Activated CD4-positive, CD25-positive, alpha-beta regulatory T cell treated with anti-CD3 and anti-CD28 coated beads, Interleukin-2, amount 50 U/mL, for 24 hours (primary cell): Measurements from ENCODE around the gene HJURP.
A peak's percentile ranks its signal among the peaks of the same experiment; 100 is the strongest.
"Not testable (repeated sequence)": the region's sequence is repeated elsewhere in the genome, so short reads cannot be mapped to it uniquely, and the experiment has no call there.

Experiments
- ATAC-seq, 2 donors: fragments of 150-1000 bp; cut with Tn5 transposase; one replicate each; pipeline ENCODE4 v1.10.0; 2021; ENCODE audit warnings: mild to moderate bottlenecking in 1 of 2, moderate library complexity in 1 of 2

HJURP gene, protein sequence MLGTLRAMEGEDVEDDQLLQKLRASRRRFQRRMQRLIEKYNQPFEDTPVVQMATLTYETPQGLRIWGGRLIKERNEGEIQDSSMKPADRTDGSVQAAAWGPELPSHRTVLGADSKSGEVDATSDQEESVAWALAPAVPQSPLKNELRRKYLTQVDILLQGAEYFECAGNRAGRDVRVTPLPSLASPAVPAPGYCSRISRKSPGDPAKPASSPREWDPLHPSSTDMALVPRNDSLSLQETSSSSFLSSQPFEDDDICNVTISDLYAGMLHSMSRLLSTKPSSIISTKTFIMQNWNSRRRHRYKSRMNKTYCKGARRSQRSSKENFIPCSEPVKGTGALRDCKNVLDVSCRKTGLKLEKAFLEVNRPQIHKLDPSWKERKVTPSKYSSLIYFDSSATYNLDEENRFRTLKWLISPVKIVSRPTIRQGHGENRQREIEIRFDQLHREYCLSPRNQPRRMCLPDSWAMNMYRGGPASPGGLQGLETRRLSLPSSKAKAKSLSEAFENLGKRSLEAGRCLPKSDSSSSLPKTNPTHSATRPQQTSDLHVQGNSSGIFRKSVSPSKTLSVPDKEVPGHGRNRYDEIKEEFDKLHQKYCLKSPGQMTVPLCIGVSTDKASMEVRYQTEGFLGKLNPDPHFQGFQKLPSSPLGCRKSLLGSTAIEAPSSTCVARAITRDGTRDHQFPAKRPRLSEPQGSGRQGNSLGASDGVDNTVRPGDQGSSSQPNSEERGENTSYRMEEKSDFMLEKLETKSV

DNA sequence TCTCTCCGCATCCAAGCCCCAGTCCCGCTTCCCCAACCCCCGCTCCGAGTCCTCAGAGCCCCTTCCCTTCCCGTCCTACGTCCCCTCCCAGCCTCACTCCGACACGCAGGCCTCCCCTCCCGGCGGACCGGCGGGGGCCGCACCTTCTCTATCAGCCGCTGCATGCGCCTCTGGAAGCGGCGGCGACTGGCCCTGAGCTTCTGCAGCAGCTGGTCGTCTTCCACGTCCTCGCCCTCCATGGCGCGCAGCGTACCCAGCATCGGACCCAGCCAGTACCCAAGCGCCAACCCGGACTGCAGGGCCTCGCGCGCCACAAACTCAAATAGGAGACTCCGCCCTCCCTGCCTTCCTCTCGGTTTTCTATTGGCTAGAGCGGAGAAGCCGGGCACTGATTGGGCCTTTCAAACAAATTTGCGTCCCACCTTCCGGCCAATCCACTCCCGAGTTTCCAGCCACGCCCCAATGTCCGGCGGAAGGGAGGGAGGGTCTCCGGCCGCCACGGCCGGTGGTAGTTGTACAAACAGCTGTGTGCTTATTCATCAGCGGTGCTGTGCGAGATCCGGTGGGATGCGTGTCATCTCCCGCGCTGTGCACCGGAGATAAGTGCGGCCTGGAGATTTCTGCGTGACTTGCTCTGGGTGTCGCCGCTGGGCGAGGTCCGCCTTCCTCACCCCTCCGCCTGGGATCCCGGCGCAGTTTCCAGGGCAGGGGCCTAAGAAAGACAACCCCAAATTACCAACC, at the start of gene HJURP:
HJURP (minus strand) TSS at position 295 of the 741 bp plus-strand sequence; CDS start at position 260, 35 bp downstream.
- ATAC-seq = peak; percentile 95 to 96

DNA sequence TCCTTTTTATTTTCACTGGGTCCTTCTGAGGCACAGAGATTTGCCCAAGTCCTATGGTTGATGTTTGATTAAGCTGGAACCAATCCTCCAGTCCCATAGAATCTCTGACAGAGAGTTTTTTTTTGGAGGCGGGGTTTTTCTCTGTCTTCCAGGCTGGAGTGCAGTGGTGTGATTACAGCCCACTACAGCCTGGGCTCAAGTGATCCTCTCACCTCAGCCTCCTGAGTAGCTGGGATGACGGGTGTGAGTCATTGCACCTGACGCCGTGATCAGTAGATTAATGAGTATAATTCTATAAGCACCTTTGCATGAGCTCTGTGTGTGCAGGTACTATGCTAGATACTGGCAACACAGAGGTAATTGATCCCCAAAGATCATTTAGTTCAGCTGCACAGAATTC, 47.5 kb upstream of the HJURP start:
- ATAC-seq = no peak

DNA sequence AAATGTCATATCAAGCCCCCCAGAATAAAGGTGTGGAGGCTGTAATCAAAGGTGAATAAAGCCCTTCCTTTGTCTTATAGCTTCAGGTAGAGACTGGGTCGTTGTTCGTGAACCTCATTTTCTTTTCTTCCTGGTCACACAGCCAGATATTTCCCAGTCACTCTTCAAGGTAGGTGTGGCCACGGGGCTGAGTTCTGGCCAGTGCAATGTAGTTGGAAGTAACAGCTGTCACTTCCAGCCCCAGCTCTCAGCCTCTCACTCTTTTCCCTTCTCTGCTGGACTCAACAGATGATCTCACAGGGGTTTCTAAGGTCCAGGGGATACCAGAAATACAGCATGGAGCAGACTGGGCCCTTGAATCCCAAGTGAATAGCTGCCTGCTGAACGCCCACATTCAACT, 47.0 kb upstream of the HJURP start:
- ATAC-seq = no peak

- ATAC-seq = not testable (repeated sequence)
Observed at GRCh38 chr2:233896253-233896652, 41.9 kb upstream of the HJURP start.

DNA sequence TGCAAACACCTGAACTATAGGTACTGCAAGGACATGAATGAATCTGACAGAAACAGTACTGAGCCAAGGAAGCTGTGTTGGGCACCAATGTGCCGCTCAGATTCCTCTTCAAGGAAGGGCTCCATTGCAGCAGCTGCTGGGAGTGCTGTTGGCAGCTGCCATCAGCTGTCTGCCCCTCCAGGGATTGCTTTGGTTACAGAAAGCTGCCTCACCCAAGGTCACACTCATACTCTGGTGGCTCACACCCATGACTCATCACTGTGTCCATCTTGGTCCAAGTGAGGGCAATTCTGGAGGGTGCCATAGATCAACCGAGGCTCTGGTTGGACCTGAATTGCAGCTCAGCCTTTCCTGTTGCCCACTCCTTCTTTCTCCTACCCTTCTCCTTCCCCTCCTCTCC, 38.5 kb upstream of the HJURP start:
- ATAC-seq = no peak

DNA sequence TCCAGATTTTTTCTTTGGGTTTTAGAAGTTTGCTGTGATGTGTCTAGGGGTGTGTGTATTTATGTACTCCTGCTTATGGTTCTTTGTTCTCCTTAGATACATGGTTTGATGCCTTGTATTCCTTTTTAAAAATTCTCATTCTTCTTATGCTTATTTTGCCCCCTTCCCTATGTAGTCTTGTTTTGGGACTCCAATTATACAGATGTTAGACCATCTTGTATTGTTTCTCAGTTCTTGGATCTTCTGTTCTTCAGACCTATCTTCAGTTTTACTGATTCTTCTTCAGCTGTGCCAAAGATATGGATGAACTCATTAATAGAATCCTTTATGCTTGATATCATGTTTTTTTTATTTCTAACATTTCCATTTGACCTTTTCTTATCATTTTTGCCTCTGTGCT, 28.0 kb upstream of the HJURP start:
- ATAC-seq = no peak

GRCh38 chr2:233872125-233872524, 17.8 kb upstream of the HJURP start:
- not testable (repeated sequence) for ATAC-seq

DNA sequence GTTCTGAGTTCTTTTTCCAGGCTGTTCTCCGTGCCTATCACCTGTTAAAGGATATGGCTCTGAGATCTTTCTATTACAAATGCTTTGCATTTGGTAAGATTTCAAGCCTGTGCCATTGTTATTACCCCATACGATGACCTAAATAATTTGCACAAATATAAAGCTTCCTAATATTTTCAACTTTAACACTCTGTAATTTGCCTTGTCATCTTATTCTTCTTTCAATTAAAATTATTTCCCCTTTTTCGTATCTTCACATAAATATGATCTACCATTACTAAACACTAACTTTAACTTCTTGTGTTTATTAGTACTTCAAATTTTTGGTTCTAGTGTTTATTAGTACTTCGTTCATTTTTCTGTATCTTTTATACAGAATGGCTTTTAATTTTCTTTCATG, 17.1 kb upstream of the HJURP start:
- no peak for ATAC-seq

- ATAC-seq = peak; percentile 76 to 79
Observed at GRCh38 chr2:233867993-233868532, 13.7 kb upstream of the HJURP start, which contains the start of gene MSL3B. Gene MSL3B, minus strand, starts transcription at chr2:233868386.

- ATAC-seq = no peak
Observed at GRCh38 chr2:233866479-233866878, 12.1 kb upstream of the HJURP start.

GRCh38 chr2:233865838-233866237, 11.5 kb upstream of the HJURP start:
- ATAC-seq = no peak

DNA sequence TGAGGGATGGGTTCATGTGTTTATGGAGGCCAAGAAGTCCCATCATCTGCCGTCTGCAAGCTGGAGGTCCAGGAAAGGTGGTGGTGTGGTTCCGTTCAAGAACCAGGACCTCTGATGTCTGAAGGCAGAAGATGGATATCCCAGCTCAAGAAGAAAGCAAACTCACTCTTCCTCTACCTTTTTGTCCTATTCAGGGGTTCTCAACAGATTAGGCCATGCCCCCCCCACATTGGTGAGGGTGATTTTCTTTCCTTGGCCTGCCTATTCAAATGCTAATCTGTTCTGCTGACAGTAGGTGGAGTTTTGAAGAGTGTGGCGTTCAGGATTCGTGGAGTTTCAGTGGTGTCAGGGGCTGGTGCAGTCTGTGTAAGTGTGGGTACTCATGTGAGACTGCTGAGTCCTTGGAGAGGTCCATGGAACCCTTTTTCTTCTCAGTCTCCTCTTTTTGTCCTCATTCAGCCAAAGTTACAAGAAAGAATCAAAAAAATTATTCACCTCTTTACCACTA, 8.0 kb upstream of the HJURP start:
- ATAC-seq = no peak

GRCh38 chr2:233858331-233858730, 4.0 kb upstream of the HJURP start:
- no peak for ATAC-seq

DNA sequence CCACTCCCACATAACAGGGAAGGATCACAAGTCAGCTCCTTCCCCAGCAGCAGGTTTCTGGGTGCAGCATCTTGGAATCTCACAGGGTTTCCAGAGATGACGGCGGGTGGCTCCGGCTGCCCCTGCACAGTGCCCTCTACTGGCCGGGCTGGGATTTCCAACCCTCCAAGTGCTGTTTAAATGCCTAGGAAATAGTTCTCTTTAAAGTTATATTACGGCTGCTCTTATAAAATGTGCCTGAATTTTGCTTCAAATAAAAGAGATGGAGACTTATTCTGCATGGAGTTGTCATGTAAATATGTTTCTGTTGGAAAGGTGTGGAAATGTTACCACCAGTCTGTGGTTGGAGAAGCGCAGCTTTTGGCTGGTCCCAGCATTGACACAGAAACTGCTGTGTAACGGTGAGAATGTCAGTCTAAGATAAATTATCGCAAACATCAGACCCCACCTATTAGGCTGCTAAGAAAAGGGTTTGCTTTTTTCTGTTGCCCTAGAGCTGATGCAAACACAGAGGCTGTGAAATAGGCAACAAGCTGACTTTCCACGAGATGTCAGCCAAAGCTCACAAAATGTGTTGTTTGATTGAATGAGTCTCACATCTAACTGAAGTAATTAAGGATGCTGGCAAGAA, 3.3 kb upstream of the HJURP start:
- ATAC-seq = no peak

GRCh38 chr2:233856184-233856583, 1.8 kb upstream of the HJURP start:
- ATAC-seq = no peak

DNA sequence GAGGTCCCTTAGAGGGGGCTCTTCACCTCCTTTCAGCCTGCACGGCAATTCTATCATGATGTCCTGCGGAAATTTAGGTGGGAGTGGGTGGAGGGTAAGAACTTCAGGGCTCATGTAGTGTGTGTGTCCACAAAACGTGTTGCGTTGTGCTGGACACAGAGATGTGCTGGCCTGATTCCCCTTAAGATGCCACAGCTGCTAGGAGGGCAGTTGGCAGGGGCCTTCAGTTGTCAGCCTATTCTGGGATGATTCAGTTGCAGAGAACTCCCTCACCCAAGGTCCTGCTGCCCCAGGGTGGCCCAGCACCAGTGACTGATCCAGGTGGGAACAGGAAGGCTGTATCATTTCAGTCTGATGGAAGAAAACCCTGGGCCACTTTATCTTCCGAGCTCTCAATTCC, 1.0 kb upstream of the HJURP start:
- ATAC-seq = no peak

DNA sequence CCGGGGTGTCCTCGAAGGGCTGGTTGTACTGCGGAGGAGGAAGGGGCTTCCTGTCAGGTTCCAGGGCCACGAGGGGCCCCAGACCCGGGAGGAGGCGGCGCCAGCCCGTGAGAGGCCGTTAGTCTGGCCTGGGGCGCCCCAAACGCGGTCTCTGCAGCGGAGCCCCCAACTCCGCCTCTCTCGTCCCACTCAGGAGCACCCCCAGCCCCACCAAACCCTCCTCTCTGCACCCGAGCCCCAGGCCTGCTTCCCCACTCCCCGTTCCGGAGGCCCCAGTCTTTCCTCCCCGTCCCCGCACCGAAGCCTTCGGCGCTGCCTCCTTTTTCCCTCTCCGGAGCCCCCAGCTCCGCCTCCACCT, 473 bp downstream of the HJURP start:
- no peak for ATAC-seq

DNA sequence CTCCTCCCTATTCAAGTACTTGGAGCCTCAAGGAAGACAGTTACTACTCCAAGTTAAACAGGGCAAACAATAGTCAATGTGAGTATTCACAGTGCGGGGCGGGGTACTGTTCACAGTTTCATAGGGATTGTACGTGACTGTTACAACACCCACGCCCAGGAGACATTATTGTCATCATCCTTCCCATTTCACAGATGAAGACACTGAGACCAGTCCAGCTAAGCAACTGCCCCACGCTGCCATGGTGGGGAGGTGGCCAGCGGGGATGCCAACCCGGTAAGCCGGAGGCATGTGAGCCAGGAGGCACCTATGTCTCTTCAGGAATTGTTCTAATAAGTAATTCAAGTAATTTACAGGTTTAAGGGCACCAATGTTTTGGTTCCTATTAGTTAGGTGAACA, 982 bp downstream of the HJURP start:
- ATAC-seq = no peak

DNA sequence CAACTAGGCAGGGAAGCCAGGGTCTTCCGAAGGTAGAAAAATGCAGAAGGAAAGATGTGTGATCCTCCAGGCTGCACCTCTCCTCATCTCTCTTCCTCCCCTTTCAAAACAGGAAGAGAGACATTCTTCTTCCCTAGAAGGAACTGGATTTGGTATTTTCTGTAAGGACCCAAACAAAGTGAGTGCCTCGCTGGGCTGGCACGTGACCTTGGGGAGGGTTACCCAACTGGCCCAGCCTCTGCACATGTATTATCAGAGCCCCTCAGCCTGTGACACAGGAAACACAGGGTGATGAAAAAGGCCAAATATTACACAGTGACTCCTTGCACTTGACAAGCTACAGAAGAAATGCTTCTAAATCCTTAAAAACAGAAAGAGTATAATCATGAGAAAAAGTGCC, 2.3 kb downstream of the HJURP start:
- no peak for ATAC-seq

DNA sequence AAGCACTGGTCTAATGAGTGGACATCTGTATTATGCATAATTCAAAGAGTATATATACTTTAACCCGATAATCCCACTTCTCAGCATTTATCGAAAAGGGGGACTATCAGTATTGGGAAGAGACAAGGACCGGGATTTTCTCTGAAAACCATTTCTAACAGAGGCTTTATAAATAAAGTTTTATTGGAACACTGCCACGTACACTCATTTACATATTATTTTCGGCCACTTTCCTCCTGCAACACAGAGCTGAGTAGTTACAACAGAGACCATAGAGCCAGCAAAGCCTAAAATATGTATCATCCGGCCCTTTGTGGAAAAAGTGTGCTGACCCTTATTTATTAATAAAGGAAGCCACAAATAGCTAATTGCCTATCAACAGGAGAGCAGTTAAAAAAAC, 3.2 kb downstream of the HJURP start:
- ATAC-seq = no peak

DNA sequence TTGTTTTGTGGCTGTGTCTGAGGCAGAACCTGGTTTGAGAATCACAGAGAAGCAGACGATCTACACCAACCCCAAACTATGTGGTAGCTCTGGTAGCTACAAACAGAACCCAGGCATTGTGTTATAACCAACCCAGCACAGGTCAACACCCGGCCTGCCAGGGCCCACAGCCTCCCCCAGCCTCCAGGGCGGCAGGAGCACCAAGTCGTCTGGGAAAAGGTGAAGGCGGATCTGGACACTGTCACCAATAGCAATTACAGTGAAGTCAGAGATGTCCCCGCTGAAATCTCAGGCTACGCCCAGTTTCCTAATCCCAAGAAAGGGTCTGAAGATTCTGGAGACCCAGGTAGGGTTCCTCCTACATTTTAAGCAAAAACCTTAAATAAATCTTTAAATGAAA, 3.6 kb downstream of the HJURP start:
- no peak for ATAC-seq

- ATAC-seq = no peak
Observed at GRCh38 chr2:233849607-233850271, 4.6 kb downstream of the HJURP start.
